Measurements from ENCODE around the gene IFFO2. TPM values are rescaled to one million over a fixed set of nuclear protein-coding genes. Genes with fewer than 3 reads are reported as not detected.

The IFFO2 gene
- total and polyA plus RNA-seq, 2 of the 8 experiments (the other 6 are each of a cell fraction or from before 2014, with no cell fraction given), result 6.6 to 10.4 TPM

DNA sequence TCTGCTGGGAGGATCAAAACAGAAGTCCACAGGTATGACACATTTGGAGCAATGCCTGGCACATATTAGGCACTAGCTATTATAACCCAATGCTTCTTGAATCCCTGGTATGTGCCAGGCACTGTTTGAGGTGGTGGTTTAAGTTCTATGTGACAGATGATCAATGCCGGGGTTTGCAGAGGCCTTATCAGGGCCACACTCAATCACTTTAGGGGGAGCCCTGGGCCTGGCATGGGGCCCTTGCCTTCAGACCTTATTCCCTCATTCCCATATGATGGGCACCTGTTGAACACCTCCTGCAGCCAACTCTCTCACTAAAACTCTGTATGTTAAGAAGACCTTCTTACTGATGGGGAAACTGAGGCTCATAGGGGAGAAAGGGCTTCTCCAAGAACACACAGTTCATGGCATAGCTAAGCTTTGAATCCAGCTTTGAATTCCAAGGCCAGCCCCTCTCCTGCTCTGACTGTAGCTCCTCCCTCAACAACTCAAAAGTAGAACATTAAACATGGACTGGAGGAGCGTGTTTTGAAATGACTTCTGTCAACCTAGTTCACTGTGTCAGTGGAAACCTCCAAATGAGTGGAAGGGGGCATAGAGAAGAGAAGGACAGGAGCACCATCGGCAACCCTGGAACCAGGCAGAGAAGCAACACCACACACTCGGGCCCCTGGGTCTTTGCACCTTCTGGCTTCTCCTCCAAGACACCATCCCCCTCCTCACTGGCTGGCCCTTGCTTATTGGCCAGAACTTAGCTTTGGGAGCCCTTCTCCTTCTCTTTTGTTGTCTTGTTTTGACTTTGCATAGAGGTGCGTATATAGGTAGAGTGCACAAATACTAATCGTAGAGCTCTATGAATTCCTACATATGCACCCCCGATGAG is 6.6 kb upstream of the IFFO2 start (continued):
- no peak for TF ChIP-seq MAFK (IDR thresholded peaks at IDR 0.05; ENCODE audit: low read depth, low read length)
- TF ChIP-seq CREB1 (IDR thresholded peaks at IDR 0.05), result no peak
